HepG2 (cell line): ENCODE results near the gene HYCC1. TPM values are rescaled to one million over a fixed set of nuclear protein-coding genes. Genes with fewer than 3 reads are reported as not detected.

ENCODE experiments used
- ATAC-seq: fragments of 200-7000 bp; cut with Tn5 transposase; 3 replicates; pipeline ENCODE4 v1.9.1; 2020; ENCODE audit warnings: mild to moderate bottlenecking, moderate library complexity
- BruUV-seq: library from RNA; stranded (reverse); fragments of 400-500 nt; replicated peaks from 2 replicates; lab custom pipeline; 2021; lab: Mats Ljungman, UMichigan
- CTCF ChIA-PET: fragments of 300-600 bp; formaldehyde crosslinking; extraction: SDS; loops from one replicate; lab custom pipeline; 2021; ENCODE audit warnings: low total read pairs, inconsistent platforms, low intra/inter-chr PET ratio; lab: Yijun Ruan, JAX
- POLR2A ChIA-PET: fragments of 350-600 bp; sonication (Branson Sonifier 250); formaldehyde crosslinking; loops from one replicate; lab custom pipeline; 2020; ENCODE audit warnings: antibody characterized with exemption, inconsistent platforms; lab: Yijun Ruan, JAX
- DNase-seq: peaks from one replicate; pipeline ENCODE4 v3.0.0-alpha.2; 2015; ENCODE audit warnings: low spot score
- FAIRE-seq: peaks from 3 replicates; lab custom pipeline; 2011; peaks lifted over from hg19 to GRCh38; lab: Jason Lieb, UNC
- H2AFZ ChIP-seq: one replicate; pipeline ENCODE4 v1.6.1; 2011; ENCODE audit warnings: low read length, inconsistent platforms
- H3K27ac ChIP-seq: fragments of 300-600 bp; 3 replicates; pipeline ENCODE4 v1.8.0; 2011; ENCODE audit warnings: mixed run types, mild to moderate bottlenecking, mixed read lengths, low read length, inconsistent platforms; ENCODE audit not compliant: insufficient read depth; ENCODE audit errors: extremely low read length
- H3K27me3 ChIP-seq, 2 experiments: fragments of 200-600 bp in 1 of 2; 2 replicates in 1 of 2; 3 replicates in 1 of 2; pipeline versions ENCODE4 v1.6.0 to v1.8.0; 2011; ENCODE audit warnings: low read length in 2 of 2, mild to moderate bottlenecking in 2 of 2, moderate library complexity in 2 of 2, inconsistent platforms in 1 of 2; ENCODE audit not compliant: insufficient read depth in 2 of 2, control insufficient read depth in 1 of 2
- H3K36me3 ChIP-seq, 2 experiments: fragments of 200-600 bp in 1 of 2; replicated peaks in 1 of 2; 2 replicates in 1 of 2; 3 replicates in 1 of 2; pipeline versions ENCODE4 v1.5.1 to v1.8.0; 2011; ENCODE audit warnings: low read length in 2 of 2, inconsistent platforms in 1 of 2; ENCODE audit not compliant: insufficient read depth in 2 of 2, control insufficient read depth in 1 of 2
- H3K4me1 ChIP-seq: 2 replicates; pipeline ENCODE4 v1.5.1; 2012; ENCODE audit warnings: low read length, inconsistent platforms; ENCODE audit not compliant: insufficient read depth
- H3K4me2 ChIP-seq: 2 replicates; pipeline ENCODE4 v1.6.0; 2011; ENCODE audit warnings: low read depth, low read length, inconsistent platforms
- H3K4me3 ChIP-seq, 3 experiments: fragments of 200-600 bp in 1 of 3; sonication (generic), shearing (Covaris generic) in 1 of 3; replicated peaks in 1 of 3; 2 replicates each; pipeline ENCODE4 v1.5.1; 2011 to 2016; ENCODE audit warnings: low read length in 3 of 3, inconsistent platforms in 2 of 3, low read depth in 2 of 3, mild to moderate bottlenecking in 2 of 3, control low read depth in 1 of 3, mixed read lengths in 1 of 3; ENCODE audit not compliant: insufficient read depth in 1 of 3
- H3K79me2 ChIP-seq: one replicate; pipeline ENCODE4 v1.6.1; 2011; ENCODE audit warnings: low read length, inconsistent platforms; ENCODE audit not compliant: insufficient read depth
- H3K9ac ChIP-seq: 2 replicates; pipeline ENCODE4 v1.6.0; 2011; ENCODE audit warnings: mild to moderate bottlenecking, low read depth, low read length, inconsistent platforms; ENCODE audit not compliant: insufficient read depth
- H3K9me3 ChIP-seq: 2 replicates; pipeline ENCODE4 v1.5.1; 2012; ENCODE audit warnings: mild to moderate bottlenecking, low read length
- H4K20me1 ChIP-seq: 2 replicates; pipeline ENCODE4 v1.6.0; 2011; ENCODE audit warnings: inconsistent platforms, mild to moderate bottlenecking, low read length, moderate library complexity; ENCODE audit not compliant: insufficient read depth
- ARID2 ChIP-seq: sonication (generic); formaldehyde crosslinking; IDR thresholded peaks from 2 replicates; pipeline ENCODE4 v1.8.1; 2022; ENCODE audit warnings: mild to moderate bottlenecking, missing genetic modification reagents, borderline replicate concordance
- ATF3 ChIP-seq: sonication (generic); formaldehyde crosslinking; IDR thresholded peaks from 2 replicates; pipeline ENCODE4 v1.4.0; 2020; ENCODE audit warnings: missing genetic modification reagents
- CBX2 ChIP-seq, 2 experiments: fragments of 200-600 bp in 1 of 2; sonication (generic); formaldehyde crosslinking in 1 of 2; IDR thresholded peaks; 2 replicates each; pipeline versions ENCODE4 v1.7.0 to v1.8.1; 2018 to 2022; ENCODE audit warnings: low read depth in 2 of 2, low read length in 1 of 2, mild to moderate bottlenecking in 1 of 2, missing genetic modification reagents in 1 of 2
- GLI4 ChIP-seq: sonication (generic); formaldehyde crosslinking; IDR thresholded peaks from 2 replicates; pipeline ENCODE4 v1.5.1; 2020; ENCODE audit warnings: missing genetic modification reagents, mild to moderate bottlenecking, moderate library complexity, borderline replicate concordance
- KDM5A ChIP-seq: fragments of 200-600 bp; sonication (generic); IDR thresholded peaks from 2 replicates; pipeline ENCODE4 v1.7.0; 2018; ENCODE audit warnings: antibody characterized with exemption, mild to moderate bottlenecking, low read length, borderline replicate concordance
- MED8 ChIP-seq: sonication (generic); formaldehyde crosslinking; IDR thresholded peaks from 2 replicates; pipeline ENCODE4 v1.8.1; 2023; ENCODE audit warnings: mild to moderate bottlenecking, missing genetic modification reagents; ENCODE audit not compliant: insufficient replicate concordance
- NCOR1 ChIP-seq: fragments of 200-600 bp; sonication (generic); IDR thresholded peaks from 2 replicates; pipeline ENCODE4 v1.7.0; 2017; ENCODE audit warnings: antibody characterized with exemption, low read length, borderline replicate concordance
- PLRG1 ChIP-seq: fragments of 450-650 bp; conservative IDR thresholded peaks from 2 replicates; pipeline ENCODE4 v1.6.1; 2016
- RFX5 ChIP-seq: IDR thresholded peaks from 2 replicates; pipeline ENCODE4 v1.6.1; 2011; ENCODE audit warnings: low read depth, low read length, improper control_type of control experiment
- TOE1 ChIP-seq: sonication (generic); formaldehyde crosslinking; IDR thresholded peaks from 2 replicates; pipeline ENCODE4 v1.4.0; 2020; ENCODE audit warnings: mild to moderate bottlenecking, missing genetic modification reagents
- ZBTB44 ChIP-seq: sonication (generic); formaldehyde crosslinking; IDR thresholded peaks from 2 replicates; pipeline ENCODE4 v1.4.0; 2020; ENCODE audit warnings: missing genetic modification reagents
- ZFX ChIP-seq: sonication (generic); formaldehyde crosslinking; IDR thresholded peaks from 2 replicates; pipeline ENCODE4 v1.4.0; 2020; ENCODE audit warnings: mild to moderate bottlenecking, low read depth, missing genetic modification reagents, moderate library complexity
- ZNF30 ChIP-seq: sonication (generic); formaldehyde crosslinking; IDR thresholded peaks from 2 replicates; pipeline ENCODE4 v1.5.0; 2020; ENCODE audit warnings: mild to moderate bottlenecking, missing genetic modification reagents
- ZNF597 ChIP-seq: sonication (generic); formaldehyde crosslinking; IDR thresholded peaks from 2 replicates; pipeline ENCODE4 v1.5.0; 2020; ENCODE audit warnings: missing genetic modification reagents
- ZNF782 ChIP-seq: sonication (generic); formaldehyde crosslinking; IDR thresholded peaks from 2 replicates; pipeline ENCODE4 v1.4.0; 2020; ENCODE audit warnings: missing genetic modification reagents, mild to moderate bottlenecking, borderline replicate concordance
- WGBS: methylation state at CpG from one replicate; pipeline ENCODE4 v1.1.6; 2017; ENCODE audit warnings: low lambda C conversion rate; 5-methylcytosine and 5-hydroxymethylcytosine counted together
- in situ Hi-C: cut with HindIII; loops from 2 replicates; pipeline ENCODE4 v1.10.0; 2017; ENCODE audit warnings: low pct_unique_long_range_greater_than_20kb; ENCODE audit not compliant: extremely low pct_ligation_motif_present
- intact Hi-C: fragments of 100-400 bp; cut with micrococcal nuclease; formaldehyde crosslinking; loops from one replicate; pipeline ENCODE4 v1.10.0; 2022; ENCODE audit not compliant: unreplicated experiment
- polyA plus RNA-seq, 8 experiments: library from polyadenylated mRNA; depleted of rRNA in 3 of 8; stranded (reverse) in 7 of 8; unstranded in 1 of 8; fragments of >200 nt; fragmentation: Illumina TruSeq in 4 of 8; extraction: Trizol in 4 of 8; gene quantifications; 2 replicates each; pipeline versions ENCODE4 v1.2.1 to v1.2.3, GENCODE V29; 2011 to 2016; ENCODE audit warnings: low read depth in 4 of 8, missing spikeins in 1 of 8, mixed read lengths in 1 of 8; ENCODE audit not compliant: insufficient read depth in 1 of 8
- total RNA-seq, 5 experiments: library from RNA; depleted of rRNA; stranded (reverse); fragments of >200 nt; fragmentation: Illumina TruSeq; extraction: Trizol; gene quantifications; 2 replicates each; pipeline ENCODE4 v1.2.3, GENCODE V29; 2016; ENCODE audit warnings: low read depth in 1 of 5

The HYCC1 gene
- total and polyA plus RNA-seq, 2 of the 13 experiments (the other 11 are each of a cell fraction or from before 2014, with no cell fraction given) = 9.5 to 41.8 TPM

GRCh38 chr7:23001610-23002009 lies 12.3 kb downstream of the HYCC1 start:
- no TSS peak for BruUV-seq
- ATAC-seq (no peak), DNase-seq (no peak), FAIRE-seq (no peak)
- ChIA-PET CTCF (no interaction called here), POLR2A (no interaction called here)
- 92% methylated on average over 1 of the region's 1 CpG for WGBS
- Histone ChIP-seq H3K4me3 (no peak overlapping the region), H3K4me2 (no peak overlapping the region), H3K9ac (no peak overlapping the region), H4K20me1 (no peaks in the 10 kb centered on the region), H2AFZ (no peak overlapping the region), H3K36me3 (no peaks in the 10 kb centered on the region), H3K27ac (no peak overlapping the region), H3K79me2 (peaks cover 26% of the 10 kb centered on the region), H3K4me1 (no peaks in the 10 kb centered on the region), H3K27me3 (no peaks in the 10 kb centered on the region), H3K9me3 (no peaks in the 10 kb centered on the region)
- in situ Hi-C loops = no loop called here
- intact Hi-C loops = no loop called here
- TF ChIP-seq PLRG1 = no peak
- no peak for TF ChIP-seq RFX5
- no peak for TF ChIP-seq CBX2 (IDR thresholded peaks at IDR 0.05; ENCODE audit: low read depth, low read length)
- TF ChIP-seq CBX2 (CRISPR knock-in tag; IDR thresholded peaks at IDR 0.05; ENCODE audit: low read depth) = no peak
- no peak for TF ChIP-seq GLI4 (CRISPR knock-in tag)
- no peak for TF ChIP-seq TOE1 (CRISPR knock-in tag)
- TF ChIP-seq ZNF597 (CRISPR knock-in tag) = no peak
- no peak for TF ChIP-seq MED8 (CRISPR knock-in tag)
- no peak for TF ChIP-seq ZFX (CRISPR knock-in tag)
- no peak for TF ChIP-seq ZBTB44 (CRISPR knock-in tag)
- TF ChIP-seq ZNF30 (CRISPR knock-in tag) = no peak
- no peak for TF ChIP-seq KDM5A
- TF ChIP-seq ARID2 (CRISPR knock-in tag) = no peak
- TF ChIP-seq NCOR1 = no peak
- no peak for TF ChIP-seq ATF3
- TF ChIP-seq ZNF782 = no peak
